Loucy (cell line): Measurements from ENCODE around the gene MOB3B.

Experiments
- CTCF ChIP-seq: fragments of 200-600 bp; sonication (generic); conservative IDR thresholded peaks from 2 replicates; pipeline ENCODE4 v1.5.1; 2014; ENCODE audit warnings: mild to moderate bottlenecking, antibody characterized with exemption, low read length
- EZH2phosphoT487 ChIP-seq: fragments of 200-600 bp; IDR thresholded peaks from 2 replicates; pipeline ENCODE4 v1.6.1; 2018; ENCODE audit warnings: antibody characterized with exemption, mild to moderate bottlenecking, moderate library complexity, borderline replicate concordance

DNA sequence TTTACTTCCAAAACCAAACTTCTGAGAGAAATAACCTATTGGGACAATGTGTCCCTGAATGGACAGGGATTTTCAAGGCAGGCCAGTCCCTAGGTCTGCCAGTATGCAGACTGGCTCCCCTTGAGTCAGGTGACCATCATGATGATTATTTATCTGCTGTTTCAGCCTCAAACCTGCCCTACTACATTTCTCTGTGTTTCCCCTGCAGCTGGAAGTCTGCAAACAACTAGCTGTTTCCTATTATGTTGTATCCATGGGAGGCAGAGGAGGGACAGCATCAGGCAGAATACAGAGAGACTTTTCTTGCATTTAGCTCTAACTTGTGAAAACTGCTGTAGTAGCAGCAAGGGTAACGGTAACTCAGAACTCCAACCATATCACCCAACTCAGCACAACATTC, 41.7 kb downstream of the MOB3B start:
- TF ChIP-seq CTCF (no peak), EZH2phosphoT487 (no peak)
